Stimulated activated CD8-positive, alpha-beta memory T cell treated with anti-CD3 and anti-CD28 coated beads, Interleukin-7, amount 100 ng/mL, for 4 hours (primary cell): ENCODE measurements around the gene MAT2B.

Experiments used
- DNase-seq, 2 donors: peaks; one replicate each; pipeline ENCODE4 v3.0.0-alpha.2; 2020; ENCODE audit warnings: low read depth in 2 of 2

MAT2B gene

DNA sequence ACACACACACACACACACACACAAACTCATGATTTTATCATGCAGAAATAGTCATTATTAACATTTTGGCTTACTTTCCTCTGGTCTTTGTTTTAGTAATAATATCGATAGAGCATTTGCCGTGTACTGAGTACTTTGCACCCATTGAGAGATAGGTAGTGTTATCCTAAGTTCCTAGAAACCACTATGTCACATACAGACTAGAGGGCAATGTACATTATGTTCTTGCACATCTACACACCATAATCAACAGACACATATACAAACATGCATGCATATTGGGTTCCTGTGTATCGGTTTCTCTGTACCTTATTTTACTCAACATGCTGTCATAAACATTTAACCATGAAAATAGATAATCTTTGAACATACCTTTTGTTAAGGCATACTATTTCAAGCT, 45.7 kb downstream of the MAT2B start:
- DNase-seq, result no peak

DNA sequence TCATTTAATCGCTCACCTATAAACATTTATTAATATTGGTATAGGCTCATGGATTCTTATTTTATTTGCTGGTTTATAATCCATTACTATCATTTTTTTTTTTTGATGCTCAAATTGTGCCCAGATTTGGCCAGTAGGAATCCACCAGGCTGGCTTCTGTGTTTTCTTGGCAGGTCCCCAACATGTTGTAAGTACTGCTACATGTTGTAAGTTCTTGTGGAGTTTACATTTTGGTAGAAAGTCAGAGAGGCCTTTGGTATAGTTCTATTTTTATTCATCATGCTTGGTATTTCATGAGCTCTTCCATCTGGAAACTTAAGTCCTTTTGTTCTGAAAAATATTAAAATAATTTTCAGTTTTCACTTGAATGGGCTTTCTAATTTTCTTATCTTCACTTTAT, 47.1 kb downstream of the MAT2B start:
- no peak for DNase-seq

DNA sequence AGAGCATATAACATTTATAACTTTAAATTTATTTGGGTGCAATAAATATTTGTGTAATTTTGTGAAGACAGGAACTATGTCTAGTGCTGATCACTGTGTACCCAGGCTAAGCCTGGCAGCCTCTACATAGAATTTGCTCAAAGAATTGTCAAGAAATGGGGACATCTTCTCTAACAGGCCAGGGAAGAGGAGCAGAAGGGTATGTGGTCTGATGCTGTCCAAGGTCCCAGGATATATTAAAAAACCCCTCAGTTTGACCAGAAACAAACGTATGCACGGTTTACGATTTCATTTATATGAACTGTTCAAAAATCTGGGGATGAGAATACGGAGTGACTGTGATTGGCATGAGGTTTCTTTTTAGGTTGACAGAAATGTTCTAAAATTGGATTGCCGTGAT, 55.9 kb downstream of the MAT2B start:
- no peak for DNase-seq

DNA sequence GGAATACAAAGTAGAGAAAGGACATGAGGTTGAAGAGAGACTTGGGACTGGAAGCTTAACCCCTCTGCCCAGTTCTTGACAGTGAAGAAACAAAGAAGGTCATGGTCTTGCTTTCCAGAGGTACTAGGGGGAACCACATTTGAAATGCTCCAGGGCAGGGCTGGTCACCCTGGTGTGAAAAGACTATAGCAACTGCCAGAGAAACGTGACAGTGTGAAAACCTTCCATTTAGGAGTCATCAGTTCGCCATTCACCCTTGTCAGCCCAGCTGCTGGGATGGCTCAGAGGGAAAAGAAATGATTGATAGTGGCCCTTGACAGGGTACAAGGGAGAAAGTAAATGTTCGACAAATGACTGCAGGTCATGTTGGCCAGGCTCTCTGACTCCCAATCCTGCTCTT, 56.7 kb downstream of the MAT2B start:
- no peak for DNase-seq

DNA sequence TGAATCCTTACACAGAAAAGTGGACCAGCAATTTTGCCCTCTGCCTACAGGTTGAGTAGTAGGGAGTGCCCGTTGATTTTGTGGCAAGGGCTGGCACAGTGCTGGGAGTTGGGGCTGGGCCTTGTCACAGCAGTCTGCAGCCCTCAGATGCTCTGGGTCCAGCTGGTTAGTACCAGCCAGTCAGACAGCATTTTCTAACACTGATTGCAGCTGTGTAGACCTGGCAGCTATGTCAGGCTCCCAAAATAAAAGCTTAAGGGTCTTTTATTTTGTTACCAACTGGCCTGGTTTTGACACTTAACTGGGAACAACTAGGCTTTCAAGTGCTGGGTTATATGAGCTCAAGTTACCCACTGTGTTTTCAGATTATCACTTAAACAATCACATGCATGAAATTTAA, 57.7 kb downstream of the MAT2B start:
- no peak for DNase-seq

DNA sequence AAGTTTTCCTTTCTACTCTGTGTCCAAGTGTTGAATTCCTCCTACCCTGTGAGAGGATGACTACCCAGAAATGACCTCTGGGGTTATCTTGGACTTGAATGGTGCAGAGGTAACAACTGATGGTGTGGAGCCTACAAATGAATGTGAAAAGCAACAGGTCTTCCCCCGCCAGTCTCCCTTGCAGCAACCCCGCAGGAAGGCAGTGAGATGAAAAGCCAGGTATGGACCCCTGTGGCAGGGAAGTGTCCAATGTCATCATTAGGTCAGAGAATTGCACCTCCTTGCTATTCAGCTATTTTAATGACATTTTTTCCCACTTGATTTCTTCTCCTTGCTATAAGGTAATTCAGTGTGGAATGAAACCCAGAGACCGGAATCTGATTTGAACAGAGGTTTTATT, 58.5 kb downstream of the MAT2B start:
- no peak for DNase-seq

DNA sequence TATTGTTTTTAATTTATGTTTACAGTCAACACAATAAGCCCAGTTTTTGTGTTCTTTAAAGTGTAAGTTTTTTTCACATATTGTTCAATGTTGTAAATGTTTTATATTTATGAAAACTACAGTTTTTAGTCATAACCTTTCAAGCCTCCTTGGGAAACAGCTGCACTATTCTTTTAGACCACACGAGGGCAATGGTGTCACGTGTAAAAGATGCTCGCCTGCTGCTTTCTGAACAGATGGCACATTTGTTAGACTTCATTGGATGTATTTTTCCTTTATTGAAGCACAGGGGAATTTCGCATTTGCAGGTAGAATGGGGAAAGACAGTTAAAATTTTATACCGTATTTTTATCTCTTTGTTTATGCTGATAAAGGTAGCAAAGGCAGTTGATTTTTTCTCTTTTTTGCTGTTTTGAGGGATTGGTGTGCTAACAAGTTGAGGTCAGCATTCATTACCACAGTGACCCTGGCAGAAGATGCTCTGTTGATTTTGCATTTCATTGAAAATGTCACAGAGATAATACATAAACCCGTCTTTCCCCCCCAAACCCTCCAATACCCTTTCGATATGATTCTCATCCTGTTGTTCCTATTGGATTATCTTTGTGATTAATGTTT, 59.0 kb downstream of the MAT2B start:
- DNase-seq, result peak; percentile 15 to 19

DNA sequence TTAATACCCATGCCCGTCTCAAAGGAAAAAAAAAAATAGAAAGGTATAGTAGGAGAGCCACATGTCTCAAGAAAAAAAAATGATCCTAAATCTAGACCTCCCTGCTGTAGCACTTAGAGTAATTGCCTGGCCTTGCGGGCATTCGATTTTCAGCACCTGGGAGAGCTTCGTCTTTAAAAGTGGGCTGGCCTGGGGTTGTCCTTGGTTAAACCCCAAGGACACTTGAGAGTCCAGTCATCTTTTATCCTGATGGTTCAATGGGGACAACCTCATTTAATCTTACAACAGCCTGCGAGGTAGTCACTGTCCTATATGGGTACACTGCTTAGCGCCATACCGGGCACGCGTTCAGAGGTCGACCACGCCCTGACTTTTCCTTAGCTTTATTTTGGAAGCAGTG, 60.1 kb downstream of the MAT2B start:
- DNase-seq, result no peak

DNA sequence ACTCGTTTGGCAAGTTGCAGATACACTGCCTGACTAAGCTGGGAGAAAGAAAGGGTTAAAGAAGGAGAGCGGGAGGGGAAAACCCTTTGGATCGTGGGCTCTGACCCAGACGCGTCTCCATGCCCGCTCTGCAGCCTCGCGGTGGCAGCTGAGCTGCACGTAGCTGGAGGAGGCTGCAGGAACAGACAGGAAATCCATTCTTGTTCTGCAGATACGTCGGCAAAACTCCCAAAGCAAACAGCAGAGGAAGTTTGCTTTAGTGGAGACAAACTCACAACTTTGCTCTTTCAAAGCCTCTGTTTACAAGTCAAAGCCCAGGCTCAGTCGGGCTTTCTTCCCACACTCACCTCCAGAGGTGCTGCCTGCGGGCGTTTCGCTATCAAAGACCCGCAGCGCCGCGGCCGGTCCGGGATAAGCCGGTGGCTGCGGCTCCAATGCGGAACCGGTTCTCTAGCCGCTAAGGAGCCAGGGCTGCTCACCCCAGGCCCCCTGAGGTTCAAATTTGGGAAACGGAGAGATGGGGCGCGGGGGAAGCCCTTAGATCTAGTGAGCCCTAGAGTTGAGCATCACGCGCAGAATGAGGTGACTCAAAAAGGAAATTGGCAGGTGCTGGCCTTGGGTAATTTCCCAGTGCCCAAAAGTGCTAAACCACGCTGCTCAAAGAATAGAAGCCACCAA, 60.7 kb downstream of the MAT2B start:
- DNase-seq, result peak in 1 of 2 donors; percentile 1

DNA sequence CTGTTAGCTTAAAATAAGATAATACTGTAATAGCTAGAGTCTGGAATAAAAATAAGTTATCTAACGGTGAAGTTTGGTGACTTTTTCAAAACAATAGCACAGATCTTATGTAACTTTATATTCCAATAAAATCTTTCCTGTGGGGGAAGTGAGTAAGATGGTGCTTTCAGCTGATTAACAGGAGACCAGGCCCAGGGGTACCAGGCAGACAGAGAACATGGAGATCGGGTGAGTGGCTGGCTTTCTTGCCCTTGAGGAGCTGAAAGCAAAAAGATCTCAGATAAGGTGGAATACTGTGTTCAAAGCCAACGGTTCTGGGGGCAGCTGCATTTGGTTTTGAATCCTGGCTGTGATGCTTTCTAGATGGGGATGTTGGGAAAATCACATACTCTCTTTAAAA, 61.3 kb downstream of the MAT2B start:
- no peak for DNase-seq

DNA sequence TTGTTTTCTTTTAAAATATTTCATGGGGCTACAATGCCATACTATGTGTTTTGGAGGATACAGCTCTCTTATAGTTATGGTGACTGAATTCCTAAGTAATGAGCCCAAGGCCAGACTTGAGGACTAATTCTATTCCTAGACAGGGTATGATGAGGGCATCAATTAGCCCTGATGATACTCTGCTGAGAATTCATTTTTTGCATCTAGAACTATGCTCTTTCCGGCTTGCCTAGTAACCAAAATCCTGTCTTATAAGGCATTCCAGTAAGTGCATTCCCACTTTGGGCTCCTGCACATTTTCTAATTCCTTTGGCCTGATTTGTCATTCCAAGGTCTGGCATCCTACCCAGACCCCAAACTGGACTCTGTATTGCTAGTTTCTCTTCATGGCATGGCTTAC, 62.4 kb downstream of the MAT2B start:
- no peak for DNase-seq
